GM18508 (cell line): Measurements from ENCODE around the gene DHX32.
"Not testable (repeated sequence)": the region's sequence is repeated elsewhere in the genome, so short reads cannot be mapped to it uniquely, and the experiment has no call there.

Experiments
- ATAC-seq: cut with Tn5 transposase; IDR thresholded peaks from one replicate; pipeline ENCODE4 v1.9.1; 2021; ENCODE audit warnings: moderate number of reproducible peaks; ENCODE audit not compliant: insufficient read depth, unreplicated experiment

The DHX32 gene

GRCh38 chr10:125897317-125897716, 16.2 kb upstream of the DHX32 start:
- not testable (repeated sequence) for ATAC-seq

- ATAC-seq = peak; percentile 67
Measured at GRCh38 chr10:125896088-125896934, 15.2 kb upstream of the DHX32 start, which contains the start of gene FANK1. Gene FANK1, plus strand, starts transcription at chr10:125896564. Its CDS starts 79 bp downstream, at chr10:125896643.

GRCh38 chr10:125895130-125896087, 14.3 kb upstream of the DHX32 start:
- ATAC-seq = not testable (repeated sequence)

- ATAC-seq = not testable (repeated sequence)
Measured at GRCh38 chr10:125894176-125894575, 13.1 kb upstream of the DHX32 start.

GRCh38 chr10:125892402-125892801, 11.3 kb upstream of the DHX32 start:
- not testable (repeated sequence) for ATAC-seq

GRCh38 chr10:125889441-125889840, 8.3 kb upstream of the DHX32 start:
- not testable (repeated sequence) for ATAC-seq

- no peak for ATAC-seq
Measured at GRCh38 chr10:125886914-125887512, 5.9 kb upstream of the DHX32 start.

GRCh38 chr10:125883211-125883610, 2.1 kb upstream of the DHX32 start:
- ATAC-seq = no peak

GRCh38 chr10:125882596-125882995, 1.5 kb upstream of the DHX32 start:
- no peak for ATAC-seq

- ATAC-seq = no peak
Measured at GRCh38 chr10:125880719-125881118, 373 bp downstream of the DHX32 start.

- ATAC-seq = no peak
Measured at GRCh38 chr10:125878957-125879835, 1.9 kb downstream of the DHX32 start.

GRCh38 chr10:125871338-125871737, 9.8 kb downstream of the DHX32 start:
- ATAC-seq = no peak

- ATAC-seq = no peak
Measured at GRCh38 chr10:125868372-125868975, 12.6 kb downstream of the DHX32 start.

GRCh38 chr10:125866421-125867029, 14.6 kb downstream of the DHX32 start:
- no peak for ATAC-seq

GRCh38 chr10:125865120-125865519, 16.0 kb downstream of the DHX32 start:
- no peak for ATAC-seq

- no peak for ATAC-seq
Measured at GRCh38 chr10:125859128-125859817, 21.8 kb downstream of the DHX32 start.

- ATAC-seq = no peak
Measured at GRCh38 chr10:125857185-125857760, 23.8 kb downstream of the DHX32 start.

- ATAC-seq = no peak
Measured at GRCh38 chr10:125852487-125852886, 28.6 kb downstream of the DHX32 start.
